ENCODE data around the gene PRSS21.

Gene PRSS21

DNA sequence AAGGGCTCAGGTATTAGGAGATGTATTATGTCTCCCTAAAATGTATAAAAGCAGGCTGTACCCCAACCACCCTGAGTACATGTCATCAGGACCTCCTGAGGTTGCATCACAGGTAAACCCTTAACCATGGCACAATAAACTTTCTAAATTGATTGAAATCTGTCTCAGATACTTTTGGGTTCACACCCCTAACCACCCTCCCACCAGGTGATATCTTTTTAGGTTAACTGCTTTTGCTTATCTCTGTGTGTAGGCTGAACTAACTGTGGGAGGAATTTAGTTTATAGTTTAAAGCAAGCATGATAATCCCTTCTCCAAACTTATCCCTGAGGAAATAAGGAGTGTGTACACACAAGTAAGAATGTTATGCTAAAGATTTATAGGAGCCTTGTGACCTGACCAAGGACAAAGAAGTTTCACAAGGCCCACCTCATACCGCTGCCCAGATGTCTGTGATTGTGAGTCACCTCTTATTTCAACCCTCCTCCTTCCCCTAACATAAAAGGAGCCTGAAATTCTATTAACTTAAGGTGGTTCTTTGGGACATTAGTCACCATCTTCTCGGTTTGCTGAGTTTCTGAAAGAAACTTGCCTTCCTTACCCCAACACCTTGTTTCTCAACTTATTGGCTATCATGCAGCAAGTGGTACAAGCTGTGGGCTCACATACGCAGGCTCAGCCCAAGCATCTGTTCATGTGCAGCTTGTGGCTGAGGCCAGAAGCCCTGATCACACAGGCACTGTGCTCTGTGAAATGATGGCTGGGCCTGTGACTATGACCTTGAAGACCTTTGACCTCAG lies 29.7 kb downstream of the PRSS21 start:
- peak; percentile 32 for DNase-seq

DNA sequence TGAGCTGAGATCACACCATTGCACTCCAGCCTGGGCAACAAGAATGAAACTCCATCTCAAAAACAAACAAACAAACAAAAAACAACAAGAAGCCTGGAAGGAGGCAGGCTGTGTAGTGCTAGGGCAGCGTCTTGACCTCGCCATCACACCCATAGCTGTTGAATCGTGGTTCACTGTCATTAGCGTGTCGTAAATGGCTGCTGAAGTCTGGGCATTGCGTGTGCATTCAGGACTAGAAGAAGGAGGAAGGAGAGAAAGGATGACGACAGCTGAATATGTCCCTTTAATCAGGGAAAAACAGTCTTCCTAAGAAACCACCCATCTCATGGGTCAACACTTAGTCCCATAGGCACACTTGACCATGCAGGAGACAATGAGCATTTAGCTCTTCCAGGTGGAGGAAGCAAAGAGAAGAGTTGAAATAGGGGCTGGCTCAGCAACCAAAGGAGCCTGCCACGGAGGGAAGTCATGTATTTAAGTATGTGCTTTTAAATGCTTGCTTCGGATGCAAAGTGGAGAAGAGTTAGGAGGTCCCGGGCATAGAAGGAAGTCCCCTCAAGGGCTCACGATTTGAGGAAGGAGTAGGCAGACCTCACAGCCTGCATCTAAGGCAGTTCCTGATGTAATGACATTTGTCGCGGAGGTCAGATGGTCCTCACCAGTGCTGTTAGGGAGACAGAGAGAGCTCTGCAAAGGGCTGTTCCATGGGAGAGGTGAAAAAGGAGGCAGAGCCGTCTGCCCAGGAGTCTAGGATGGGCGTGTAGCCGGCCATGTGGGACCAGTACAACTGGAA lies 32.1 kb downstream of the PRSS21 start:
- no peak for DNase-seq

DNA sequence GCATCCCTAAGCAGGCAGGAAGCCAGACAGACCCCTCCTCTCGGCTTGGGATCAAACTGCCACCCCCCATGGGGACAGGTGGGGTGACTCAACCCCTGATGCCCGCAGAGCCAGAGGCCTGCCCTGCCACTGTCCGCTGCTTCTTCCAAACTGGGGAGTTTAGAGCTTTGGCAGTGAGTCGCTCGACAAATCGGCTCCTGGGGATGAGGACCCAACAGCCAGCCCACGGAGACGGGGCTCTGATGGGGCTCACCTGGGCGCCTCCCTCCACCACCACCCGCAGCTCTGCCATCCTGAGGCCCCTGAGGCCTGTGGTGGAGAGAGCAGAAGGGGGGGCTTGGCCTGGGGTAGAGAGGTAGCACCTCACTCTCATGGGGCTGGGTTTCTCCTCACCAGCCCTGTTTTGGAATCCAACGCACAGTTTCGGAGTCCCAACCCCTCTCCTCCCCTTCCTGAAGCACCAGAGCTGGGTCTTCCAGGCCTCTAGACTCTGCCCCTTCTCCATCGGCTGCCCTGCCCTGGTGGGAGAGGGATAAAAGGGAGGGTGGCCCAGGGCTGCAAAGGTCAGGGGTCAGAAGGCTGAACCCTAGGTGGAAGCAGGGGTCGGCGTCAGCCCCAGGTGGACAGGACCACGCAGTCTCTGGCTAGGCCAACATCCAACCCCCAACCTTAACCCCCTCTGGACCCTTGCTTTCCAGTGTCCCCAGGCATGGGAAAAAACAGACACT lies 35.1 kb downstream of the PRSS21 start:
- DNase-seq: no peak

DNA sequence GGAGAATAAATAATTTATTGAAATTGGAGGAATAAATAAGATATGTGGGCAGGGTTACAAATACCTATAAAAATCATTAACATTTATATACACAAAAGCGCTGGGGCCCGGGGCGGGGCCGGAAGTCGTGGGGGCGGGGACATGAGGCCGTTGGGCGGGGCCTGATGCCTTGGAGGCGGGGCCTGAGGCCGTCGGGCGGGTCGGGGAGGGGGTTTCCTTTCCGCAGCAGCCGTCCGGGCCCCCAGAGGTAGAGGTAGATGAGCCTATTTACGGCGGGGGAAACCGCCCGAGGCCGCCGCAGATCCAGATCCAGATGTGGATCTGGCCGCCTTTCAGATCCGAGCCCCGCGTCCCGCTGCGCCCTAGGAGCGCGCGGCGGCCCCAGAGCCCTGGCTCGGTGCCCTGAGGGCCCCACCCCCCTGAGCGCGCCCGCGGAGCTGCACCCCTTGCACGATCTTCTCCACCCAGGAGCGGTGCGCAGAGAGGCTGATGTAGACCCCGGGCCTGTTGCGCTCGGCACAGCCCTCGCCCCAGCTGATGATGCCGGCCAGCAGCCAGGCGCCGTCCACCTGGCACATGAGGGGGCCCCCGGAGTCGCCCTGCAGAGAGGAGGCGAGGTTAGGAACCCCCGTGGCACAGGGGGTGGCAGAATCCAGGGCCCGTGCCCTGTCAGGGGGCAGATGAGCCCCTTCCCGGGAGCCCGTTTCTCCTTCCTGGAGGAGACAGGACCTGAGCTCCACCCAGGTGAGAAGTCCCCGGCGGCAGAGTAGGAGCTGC lies 35.9 kb downstream of the PRSS21 start:
- no peak for DNase-seq

DNA sequence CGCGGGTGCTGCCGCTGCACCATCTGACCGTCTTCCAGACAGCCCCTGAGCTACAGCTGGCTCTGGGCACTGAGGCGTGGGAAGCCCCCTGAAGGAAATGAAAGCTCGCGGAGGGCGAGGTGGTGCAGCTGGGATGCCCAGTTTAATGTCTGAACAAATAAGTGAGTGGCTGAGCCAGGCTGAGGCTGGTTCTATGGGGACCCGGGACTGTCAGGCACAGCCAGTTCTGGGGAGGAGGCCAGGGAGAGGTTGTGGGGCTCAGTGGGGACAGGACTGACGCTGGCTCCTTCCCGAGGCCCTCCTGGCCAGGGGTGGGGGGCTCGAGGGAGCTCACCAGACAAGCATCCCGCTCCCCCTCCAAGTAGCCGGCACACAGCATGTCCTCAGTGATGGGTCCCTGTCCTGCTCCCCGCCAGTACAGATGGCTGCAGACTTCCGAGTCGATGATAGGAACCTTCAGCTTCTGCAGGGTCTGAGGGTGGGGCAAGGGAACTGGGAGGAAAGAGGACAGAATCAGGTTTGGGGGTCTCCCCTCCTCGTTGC lies 36.6 kb downstream of the PRSS21 start:
- no peak for DNase-seq

DNA sequence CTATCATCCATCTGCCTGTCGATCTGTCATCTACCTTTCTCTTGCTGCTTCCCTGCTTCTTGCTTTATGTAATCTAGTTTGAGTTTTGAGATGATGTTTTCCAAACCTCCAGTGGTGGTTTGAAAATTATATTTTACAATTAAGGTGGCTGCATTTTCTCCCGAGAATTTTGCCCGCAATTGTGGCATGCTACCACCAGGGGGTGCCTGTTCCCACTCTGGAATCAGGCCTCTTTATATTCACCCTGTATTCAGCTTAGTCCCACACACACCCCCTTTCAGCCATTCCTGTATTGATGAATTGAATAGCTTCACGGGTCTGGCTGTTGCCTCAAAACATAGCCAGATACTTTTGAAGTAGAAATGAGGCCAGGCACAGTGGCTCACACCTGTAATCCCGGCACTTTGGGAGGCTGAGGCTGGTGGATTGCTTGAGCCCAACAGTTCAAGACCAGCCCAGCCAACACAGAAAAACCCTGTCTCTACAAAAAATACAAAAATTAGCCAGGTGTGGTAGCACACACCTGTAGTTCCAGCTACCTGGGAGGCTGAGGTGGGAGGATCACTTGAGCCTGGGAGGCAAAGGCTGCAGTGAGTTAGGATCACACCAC lies 37.8 kb downstream of the PRSS21 start:
- no peak for DNase-seq

DNA sequence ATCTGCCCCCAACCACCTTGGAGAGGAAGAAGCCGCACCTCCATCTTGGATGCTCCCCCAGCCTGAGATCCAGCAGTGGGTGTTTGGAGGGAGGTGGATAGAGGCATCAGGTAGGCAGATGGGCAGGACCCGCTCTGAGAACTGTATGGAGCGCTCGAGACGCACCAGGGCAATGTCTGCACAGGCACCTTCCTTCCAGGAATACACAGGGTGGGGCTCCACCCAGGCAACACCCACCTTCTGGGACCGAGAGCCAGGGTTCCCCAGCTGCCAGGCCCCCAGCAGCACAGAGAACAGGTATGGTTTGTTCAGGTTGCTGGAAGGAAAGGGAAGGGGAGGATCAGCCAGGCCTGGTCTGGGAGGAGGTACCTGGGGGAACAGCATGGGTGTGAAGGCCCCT lies 38.5 kb downstream of the PRSS21 start:
- no peak for DNase-seq

DNA sequence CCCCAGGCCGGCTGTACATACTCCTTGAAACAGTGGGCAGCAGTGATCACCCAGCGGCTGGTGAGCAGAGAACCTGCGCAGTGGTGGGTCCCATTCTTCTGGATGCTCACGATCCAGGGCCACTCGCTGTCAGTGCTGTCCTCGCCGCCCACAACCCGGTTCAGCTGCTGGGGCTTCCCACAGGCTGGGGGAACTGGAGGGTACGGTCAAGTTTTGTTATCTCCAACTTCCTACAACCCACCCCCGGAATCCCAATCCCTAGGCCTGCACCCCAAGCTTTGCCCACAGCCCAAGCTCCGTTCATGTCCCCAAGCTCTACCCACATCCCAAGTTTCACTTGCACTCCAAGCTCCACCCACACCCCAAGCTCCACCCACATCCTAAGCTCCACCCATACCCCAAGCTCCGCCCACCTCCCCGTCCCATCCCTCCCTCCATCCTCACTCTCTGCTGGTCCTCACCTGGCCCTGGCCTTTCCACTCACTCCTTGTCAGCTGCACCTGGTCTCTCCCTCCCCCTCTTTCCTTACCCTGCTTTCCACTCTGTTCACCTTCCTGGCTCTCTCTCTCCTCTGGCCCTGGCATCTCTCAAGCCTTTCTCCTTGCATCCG lies 39.1 kb downstream of the PRSS21 start:
- DNase-seq: no peak

DNA sequence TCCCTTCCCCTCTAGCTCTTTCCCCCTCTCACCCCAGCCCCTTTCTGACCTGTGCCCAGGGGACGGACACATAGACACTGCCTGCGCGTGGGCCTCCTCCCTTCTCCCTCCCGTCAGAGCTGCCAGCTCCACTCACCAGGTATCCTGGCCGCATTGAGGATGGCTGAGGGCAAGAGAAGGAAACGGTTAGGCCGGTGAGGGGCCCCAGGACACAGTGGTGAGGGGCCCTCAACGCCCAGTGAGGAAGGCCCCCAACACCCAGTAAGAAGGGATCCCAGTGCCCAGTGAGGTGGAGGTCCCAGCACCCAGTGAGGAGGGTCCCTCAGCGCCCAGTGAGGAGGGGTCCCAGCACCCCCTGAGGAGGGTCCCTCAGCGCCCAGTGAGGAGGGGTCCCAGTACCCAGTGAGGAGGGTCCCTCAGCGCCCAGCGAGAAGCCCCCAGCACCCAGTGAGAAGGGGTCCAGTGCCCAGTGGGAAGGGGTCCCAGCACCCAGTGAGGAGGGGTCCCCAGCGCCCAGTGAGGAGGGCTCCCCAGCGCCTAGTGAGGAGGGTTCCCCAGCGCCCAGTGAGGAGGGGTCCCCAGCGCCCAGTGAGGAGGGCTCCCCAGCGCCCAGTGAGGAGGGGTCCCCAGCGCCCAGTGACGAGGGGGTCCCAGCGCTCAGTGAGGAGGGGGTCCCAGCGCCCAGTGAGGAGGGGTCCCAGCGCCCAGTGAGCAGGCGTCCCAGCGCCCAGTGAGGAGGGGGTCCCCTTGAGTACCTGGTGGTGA lies 39.8 kb downstream of the PRSS21 start:
- no peak for DNase-seq

DNA sequence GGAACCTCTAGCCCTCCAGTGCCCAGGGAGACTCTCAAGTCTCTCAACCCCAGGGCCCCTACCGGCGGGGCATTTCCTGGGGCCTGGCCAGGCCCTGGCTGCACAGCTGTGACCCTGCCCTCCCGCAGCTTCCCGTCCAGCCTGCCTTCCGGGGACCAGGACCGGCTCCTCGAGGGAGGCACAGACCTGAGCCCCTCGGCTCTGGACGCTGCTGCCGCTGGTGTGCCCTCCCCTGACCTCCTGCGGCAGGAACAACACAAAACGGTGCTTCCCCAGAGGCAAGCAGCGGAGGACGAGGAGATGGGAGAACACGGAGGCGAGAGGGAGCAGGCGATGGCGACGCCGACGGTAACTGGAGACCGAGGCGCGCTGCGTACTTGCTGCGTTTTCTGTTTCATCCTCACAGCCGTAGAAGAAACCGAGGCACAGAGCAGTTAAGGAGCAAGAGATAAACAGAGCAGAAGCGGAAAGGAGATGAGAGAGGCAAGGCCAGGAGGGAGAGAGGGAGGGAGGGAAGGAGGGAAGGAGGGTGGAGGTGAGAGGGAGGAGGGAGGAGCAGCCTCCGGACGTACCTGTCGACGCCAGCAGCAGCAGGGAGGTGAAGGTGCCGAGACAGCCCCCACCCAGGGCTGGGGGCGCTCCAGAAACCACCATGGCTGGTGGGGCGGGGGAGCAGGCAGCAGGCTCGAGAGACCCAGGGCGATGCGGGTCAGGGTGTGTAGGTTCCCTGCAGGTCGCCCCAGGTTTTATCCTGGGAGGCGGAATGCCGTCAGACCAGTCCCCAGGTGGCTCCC lies 40.6 kb downstream of the PRSS21 start, which contains the start of gene PRSS22:
PRSS22 (minus strand) TSS at position 720 of the 794 bp plus-strand sequence; CDS start at position 654, 66 bp downstream.
- DNase-seq: no peak

DNA sequence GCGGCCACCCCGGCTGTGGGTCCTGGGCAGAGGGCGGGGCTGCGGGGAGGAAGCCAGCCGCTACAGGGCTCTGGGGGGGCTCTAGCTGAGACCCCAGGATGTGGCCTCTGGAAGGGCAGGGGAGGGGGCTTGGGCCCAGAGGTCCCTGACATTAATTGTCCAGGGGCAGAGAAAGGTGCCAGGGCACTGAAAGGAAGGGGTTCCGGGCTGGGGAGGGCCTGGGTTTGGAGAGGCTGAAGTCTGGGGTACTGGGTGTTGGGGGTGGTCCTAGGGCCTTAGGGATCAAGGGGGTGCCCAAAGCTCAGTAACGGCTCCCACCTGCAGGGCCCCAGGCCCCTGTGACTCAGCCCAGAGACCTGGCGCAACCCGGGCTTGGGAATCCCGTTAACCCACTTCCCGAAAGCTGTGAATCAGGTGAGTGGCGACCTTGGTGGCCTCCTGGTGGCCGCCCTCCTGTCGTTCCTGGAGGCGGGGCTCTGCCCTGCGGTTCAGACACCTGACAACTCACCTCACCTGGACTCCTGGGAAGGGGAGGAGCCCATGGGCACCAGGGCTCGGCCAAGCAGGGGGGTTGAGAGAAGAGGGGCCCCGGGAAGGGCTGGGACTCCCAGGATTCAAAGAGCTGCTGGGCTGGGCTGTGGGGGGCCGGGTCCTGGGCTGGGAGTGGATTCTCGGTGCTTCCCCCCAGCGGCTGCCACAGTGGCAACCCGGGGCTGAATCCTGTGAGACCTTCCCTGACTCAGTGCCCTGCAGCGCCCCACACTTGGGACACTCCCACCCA lies 41.4 kb downstream of the PRSS21 start:
- DNase-seq: no peak

DNA sequence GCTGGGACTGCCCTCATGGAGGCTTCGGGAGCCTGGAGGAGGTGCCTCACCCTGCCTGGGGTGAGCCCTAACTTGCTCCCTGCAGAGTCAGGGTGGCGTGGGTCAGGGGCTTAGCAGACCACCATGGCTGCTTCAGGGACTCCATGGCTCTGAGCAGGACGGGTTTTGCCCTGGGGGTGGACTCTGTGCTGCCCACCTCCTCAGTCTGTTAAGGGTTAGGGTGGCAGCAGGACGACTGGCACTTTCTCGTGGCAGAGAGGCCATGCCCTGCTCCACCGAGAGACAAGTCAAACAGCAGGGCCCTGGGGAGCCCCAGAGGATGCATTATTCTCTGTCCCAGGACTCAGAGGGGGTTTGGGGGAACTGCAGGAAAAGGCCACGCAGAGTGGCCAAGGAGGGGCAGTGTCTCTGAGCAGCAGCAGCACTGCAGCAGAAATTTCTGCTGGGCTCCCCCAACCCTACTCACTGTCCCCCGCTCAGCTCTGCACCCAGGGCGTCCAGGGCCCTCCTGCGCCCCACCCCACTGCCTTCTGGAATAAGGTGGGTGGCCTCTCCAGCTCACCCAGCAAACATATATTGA lies 42.7 kb downstream of the PRSS21 start:
- DNase-seq: no peak

DNA sequence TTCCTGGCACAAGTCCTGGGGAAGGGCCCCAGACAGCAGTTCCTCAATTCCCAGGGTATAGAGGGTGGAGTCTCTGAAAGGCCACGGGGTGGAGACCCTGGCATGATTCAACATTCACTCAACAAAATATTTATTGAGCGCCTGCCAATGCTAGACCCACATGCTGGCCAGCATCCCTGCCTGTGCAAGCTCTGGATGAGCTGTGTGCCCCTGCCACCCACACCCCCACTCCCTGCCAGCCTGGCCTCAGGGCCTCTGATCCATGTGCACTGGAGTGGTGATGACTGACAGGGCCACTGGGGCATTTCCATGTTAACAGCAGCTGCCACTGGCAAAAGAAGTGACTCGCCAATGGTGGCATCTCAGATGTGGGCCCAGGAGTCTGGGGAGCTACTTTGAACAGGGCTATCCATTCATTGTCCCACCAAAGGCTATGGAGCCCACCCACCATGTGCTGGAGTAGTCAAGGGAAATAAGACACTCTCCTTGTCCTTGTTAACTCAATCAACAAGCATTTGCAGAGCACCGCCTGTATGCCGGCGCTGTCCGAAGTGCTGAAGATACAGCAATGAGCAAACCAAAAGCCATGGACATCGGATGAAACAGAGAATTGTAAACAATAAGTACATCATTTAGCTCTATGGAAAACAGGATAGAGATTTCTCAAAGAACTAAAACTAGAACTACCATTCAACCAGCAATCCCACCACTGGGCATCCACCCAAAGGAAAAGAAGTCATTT lies 44.0 kb downstream of the PRSS21 start:
- DNase-seq: no peak

DNA sequence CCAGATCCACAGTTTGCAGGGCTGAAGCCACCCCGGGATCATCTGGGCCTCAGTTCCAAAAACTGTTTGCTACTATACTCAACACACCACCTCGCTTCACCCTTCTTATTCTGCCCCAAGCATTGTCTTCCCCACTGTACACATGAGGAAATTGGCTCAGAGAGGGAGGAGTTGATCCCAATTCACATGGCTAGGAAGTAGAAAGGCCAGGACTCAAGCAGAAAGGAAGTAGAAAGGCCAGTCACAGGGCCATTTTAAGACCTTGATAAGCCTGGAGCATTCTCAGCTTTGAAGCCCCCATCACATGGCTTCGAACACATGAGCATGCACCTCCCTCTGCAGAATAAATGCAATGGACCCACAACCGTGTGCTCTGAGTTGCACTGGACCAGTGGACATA lies 48.6 kb downstream of the PRSS21 start:
- no peak for DNase-seq

DNA sequence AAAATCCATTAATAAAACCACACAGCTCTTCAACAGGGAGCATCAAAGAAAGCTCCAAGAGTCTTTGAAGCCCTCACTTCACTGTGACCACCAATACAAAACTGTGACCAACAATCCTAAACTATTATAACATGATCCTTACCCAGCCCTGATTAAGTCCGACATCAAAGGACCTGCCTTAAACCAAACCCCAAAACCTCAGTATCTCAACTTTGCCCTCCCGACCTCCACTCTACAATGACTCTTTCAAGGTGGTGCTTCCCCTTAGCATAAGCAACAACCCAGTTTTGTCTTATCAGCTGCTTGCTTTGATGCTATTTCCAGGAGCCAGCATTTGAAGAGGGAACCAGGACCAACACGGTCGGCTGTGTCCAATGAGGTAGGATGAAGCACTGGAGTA lies 49.4 kb downstream of the PRSS21 start:
- DNase-seq: no peak

DNA sequence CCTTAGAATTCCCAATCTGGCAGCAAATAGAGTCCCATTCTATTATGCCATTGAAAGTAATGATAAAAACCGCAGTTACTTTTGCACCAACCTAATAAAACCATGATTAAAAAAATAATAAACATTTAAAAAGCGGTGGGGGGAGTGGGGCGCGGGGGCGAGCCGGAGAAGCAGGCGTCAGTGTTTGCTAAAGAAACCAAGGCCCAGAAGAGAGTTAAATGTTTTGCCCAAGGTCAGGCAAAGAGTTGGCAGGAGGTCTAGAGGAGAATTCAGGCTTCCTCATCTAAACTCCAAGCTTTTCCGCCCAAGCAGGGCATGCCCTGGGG lies 50.6 kb downstream of the PRSS21 start:
- no peak for DNase-seq

DNA sequence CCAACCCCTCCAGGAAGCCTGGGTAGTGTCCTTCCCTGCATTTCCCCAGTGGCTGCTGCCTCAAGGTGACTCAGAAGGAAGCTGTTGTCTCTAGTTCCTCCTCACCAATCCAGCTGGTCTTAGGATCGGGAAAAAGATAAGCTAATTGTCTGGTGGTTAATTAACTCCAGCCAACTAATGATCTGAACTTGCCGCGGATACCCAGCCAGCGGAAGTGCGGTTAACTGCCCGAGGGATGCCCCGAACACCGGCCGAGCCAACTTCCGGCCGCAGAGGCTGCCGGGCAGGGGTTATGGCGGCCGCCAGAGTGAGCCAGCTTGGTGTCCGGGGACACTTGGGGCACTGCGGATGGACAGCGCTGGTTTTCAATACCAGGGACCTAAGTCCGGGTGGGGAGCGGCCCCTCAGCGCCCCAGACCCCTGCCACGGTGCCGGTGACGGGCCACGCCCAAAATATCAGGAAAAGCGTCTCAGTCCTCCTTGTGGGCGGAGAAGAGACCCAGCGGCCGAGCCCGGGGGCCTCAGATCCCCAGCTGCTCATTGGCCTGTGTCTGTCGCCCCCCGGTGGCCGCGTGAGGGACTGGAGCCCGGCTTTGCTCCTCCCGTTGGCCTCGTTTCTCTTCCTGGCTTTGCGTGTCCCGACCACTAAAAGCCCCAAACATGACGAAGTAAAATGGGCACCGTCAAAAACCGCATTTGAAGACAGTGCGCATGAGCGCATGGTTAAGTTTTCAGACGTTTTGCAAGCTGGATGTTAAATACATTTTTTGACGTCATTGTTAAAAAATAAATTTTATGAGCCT lies 51.2 kb downstream of the PRSS21 start:
- DNase-seq: peak; percentile 92
